ENCODE measurements around the gene SLC9A8. TPM values are rescaled to one million over a fixed set of nuclear protein-coding genes. Genes with fewer than 3 reads are reported as not detected.

SLC9A8 gene
- polyA plus RNA-seq, 1 experiment, result 2.3 TPM

- CTCF ChIA-PET, result interaction anchor here (0.9 kb wide), 3 partner anchors 8 to 201 kb away, joined by 3 to 4 read pairs (median 4); no protein-coding TSS in a partner anchor
- no peaks in the 10 kb centered on the region for H3K9me3 ChIP-seq (ENCODE audit: control insufficient read depth, insufficient read depth, low read length)
- TF ChIP-seq CTCF (IDR thresholded peaks at IDR 0.05; ENCODE audit: low read depth, low read length), result no peak
- H3K4me3 ChIP-seq (ENCODE audit: low read depth, low read length), result peak overlapping the region; percentile 86
- no peak for DNase-seq (ENCODE audit: low read depth, low spot score)
- peak overlapping the region; percentile 90 for H3K27ac ChIP-seq (ENCODE audit: low read depth, low read length)
- H3K27me3 ChIP-seq (ENCODE audit: control insufficient read depth, insufficient read depth, low read length), result no peaks in the 10 kb centered on the region
- POLR2A ChIA-PET, result interaction anchor here (0.9 to 1.0 kb wide), 4 partner anchors 8 to 128 kb away, joined by 3 to 4 read pairs (median 4); no protein-coding TSS in a partner anchor
Observed at GRCh38 chr20:49813305-49813974, 812 bp downstream of the SLC9A8 start.

- Histone ChIP-seq H3K27me3 (ENCODE audit: control insufficient read depth, insufficient read depth, low read length) (no peaks in the 10 kb centered on the region), H3K9me3 (ENCODE audit: control insufficient read depth, insufficient read depth, low read length) (no peaks in the 10 kb centered on the region), H3K27ac (ENCODE audit: low read depth, low read length) (no peak overlapping the region), H3K4me3 (ENCODE audit: low read depth, low read length) (no peak overlapping the region)
- ChIA-PET CTCF (interaction anchor here (0.8 kb wide), 1 partner anchor 32 kb away, joined by 3 read pairs; no protein-coding TSS in a partner anchor), POLR2A (no interaction called here)
- no peak for DNase-seq (ENCODE audit: low read depth, low spot score)
- no peak for TF ChIP-seq CTCF (IDR thresholded peaks at IDR 0.05; ENCODE audit: low read depth, low read length)
Observed at GRCh38 chr20:49814057-49814694, 1.5 kb downstream of the SLC9A8 start.

GRCh38 chr20:49818816-49819215, 6.2 kb downstream of the SLC9A8 start:
- H3K27me3 ChIP-seq (ENCODE audit: control insufficient read depth, insufficient read depth, low read length), result no peaks in the 10 kb centered on the region
- POLR2A ChIA-PET, result no interaction called here
- H3K27ac ChIP-seq (ENCODE audit: low read depth, low read length), result no peak overlapping the region
- CTCF ChIA-PET, result no interaction called here
- TF ChIP-seq CTCF (IDR thresholded peaks at IDR 0.05; ENCODE audit: low read depth, low read length), result no peak
- no peak for DNase-seq (ENCODE audit: low read depth, low spot score)
- no peak overlapping the region for H3K4me3 ChIP-seq (ENCODE audit: low read depth, low read length)
- no peaks in the 10 kb centered on the region for H3K9me3 ChIP-seq (ENCODE audit: control insufficient read depth, insufficient read depth, low read length)

GRCh38 chr20:49819702-49820101, 7.1 kb downstream of the SLC9A8 start:
- no peak for TF ChIP-seq CTCF (IDR thresholded peaks at IDR 0.05; ENCODE audit: low read depth, low read length)
- H3K4me3 ChIP-seq (ENCODE audit: low read depth, low read length), result no peak overlapping the region
- CTCF ChIA-PET, result no interaction called here
- DNase-seq (ENCODE audit: low read depth, low spot score), result no peak
- POLR2A ChIA-PET, result no interaction called here
- no peak overlapping the region for H3K27ac ChIP-seq (ENCODE audit: low read depth, low read length)
- no peaks in the 10 kb centered on the region for H3K27me3 ChIP-seq (ENCODE audit: control insufficient read depth, insufficient read depth, low read length)
- no peaks in the 10 kb centered on the region for H3K9me3 ChIP-seq (ENCODE audit: control insufficient read depth, insufficient read depth, low read length)

- H3K4me3 ChIP-seq (ENCODE audit: low read depth, low read length), result no peak overlapping the region
- TF ChIP-seq CTCF (IDR thresholded peaks at IDR 0.05; ENCODE audit: low read depth, low read length), result no peak
- DNase-seq (ENCODE audit: low read depth, low spot score), result no peak
- H3K27me3 ChIP-seq (ENCODE audit: control insufficient read depth, insufficient read depth, low read length), result no peaks in the 10 kb centered on the region
- H3K9me3 ChIP-seq (ENCODE audit: control insufficient read depth, insufficient read depth, low read length), result no peaks in the 10 kb centered on the region
- CTCF ChIA-PET, result interaction anchor here (0.8 to 6.6 kb wide), 5 partner anchors 9 to 280 kb away, joined by 3 to 43 read pairs (median 5); partner anchors contain the start of gene SLC9A8
- POLR2A ChIA-PET, result interaction anchor here (1.3 kb wide), 1 partner anchor 9 kb away, joined by 4 read pairs; the partner anchor contains the start of gene SLC9A8
- H3K27ac ChIP-seq (ENCODE audit: low read depth, low read length), result no peak overlapping the region
Observed at GRCh38 chr20:49821381-49821780, 8.8 kb downstream of the SLC9A8 start.

Data from AG04450 (cell line).